Stomach (tissue), 9 donors: Measurements from ENCODE around the gene SPON2. TPM values are rescaled to one million over a fixed set of nuclear protein-coding genes. Genes with fewer than 3 reads are reported as not detected.

Experiments
- DNase-seq, 2 donors: peaks; one replicate each; pipeline versions ENCODE4 v3.0.0 to v3.0.0-alpha.2; 2013 to 2019
- H3K27ac ChIP-seq, 5 donors: fragments of 200-600 bp in 4 of 5; sonication (generic) in 4 of 5; one replicate each; pipeline ENCODE4 v1.5.1; 2013 to 2019; ENCODE audit warnings: mild to moderate bottlenecking in 1 of 5, moderate library complexity in 1 of 5
- H3K27me3 ChIP-seq, 3 donors: fragments of 200-600 bp; sonication (generic); one replicate each; pipeline ENCODE4 v1.5.1; 2017 to 2019; ENCODE audit warnings: mixed run types in 1 of 3
- H3K36me3 ChIP-seq, 4 donors: fragments of 200-600 bp; sonication (generic); 1 replicate in 3 of 4; 2 replicates in 1 of 4; pipeline ENCODE4 v1.5.1; 2016 to 2019
- H3K4me1 ChIP-seq, 4 donors: fragments of 200-600 bp; sonication (generic); one replicate each; pipeline ENCODE4 v1.5.1; 2016 to 2019
- H3K4me3 ChIP-seq, 4 donors: fragments of 200-600 bp; sonication (generic) in 3 of 4; one replicate each; pipeline ENCODE4 v1.5.1; 2016 to 2019; ENCODE audit warnings: mild to moderate bottlenecking in 1 of 4
- H3K9me3 ChIP-seq, 4 donors: fragments of 200-600 bp; sonication (generic); one replicate each; pipeline ENCODE4 v1.5.1; 2016 to 2019
- CTCF ChIP-seq, 7 experiments: fragments of 450-650 bp in 4 of 7; fragments of 200-600 bp in 3 of 7; sonication (generic) in 3 of 7; IDR thresholded peaks; one replicate each; pipeline ENCODE4 v1.5.1; 2016 to 2019; ENCODE audit warnings: antibody characterized with exemption in 7 of 7, control low read depth in 2 of 7, mild to moderate bottlenecking in 1 of 7
- EP300 ChIP-seq: sonication (generic); formaldehyde crosslinking; IDR thresholded peaks from one replicate; pipeline ENCODE4 v1.6.1; 2017; ENCODE audit warnings: antibody characterized with exemption
- POLR2A ChIP-seq, 4 donors: fragments of 450-650 bp; IDR thresholded peaks; one replicate each; pipeline ENCODE4 v1.6.1; 2016; ENCODE audit warnings: antibody characterized with exemption in 4 of 4, control low read depth in 2 of 4, mild to moderate bottlenecking in 1 of 4, moderate library complexity in 1 of 4
- POLR2AphosphoS5 ChIP-seq, 3 donors: sonication (generic); formaldehyde crosslinking; IDR thresholded peaks; one replicate each; pipeline ENCODE4 v1.6.1; 2016; ENCODE audit warnings: antibody characterized with exemption in 3 of 3
- WGBS, 5 donors: extraction: QIAGEN DNeasy Blood & Tissue Kit in 3 of 5; methylation state at CpG; one replicate each; pipeline versions ENCODE4 v1.1.5 to v1.1.7; 2013 to 2018; 5-methylcytosine and 5-hydroxymethylcytosine counted together
- intact Hi-C: fragments of 100-400 bp; cut with DNase I; formaldehyde crosslinking; loops from one replicate; pipeline ENCODE4 v1.15.1; 2023; ENCODE audit warnings: low total_unique reads
- polyA plus RNA-seq, 3 donors: library from polyadenylated mRNA; stranded (reverse); fragments of 200-250 nt; gene quantifications; one replicate each; pipeline ENCODE4 v1.2.3, GENCODE V29; 2013
- total RNA-seq, 5 donors: library from RNA; depleted of rRNA; stranded (reverse); fragments of >200 nt; gene quantifications; one replicate each; pipeline versions ENCODE4 v1.1.0 to v1.2.3, GENCODE V29; 2014 to 2016
- donor health status: healthy with polysubstance abuse.
- donor health status: Bipolar disorder and iron deficiency.
- donor health status: healthy.

SPON2 gene
- total and polyA plus RNA-seq, 8 donors, result 12.8 to 224 (median 47.6) TPM

- peak overlapping the region in 2 of 5 donors; percentile 59 to 62 for H3K27ac ChIP-seq
- no peaks in the 10 kb centered on the region for H3K27me3 ChIP-seq
- intact Hi-C loops, result no loop called here
- TF ChIP-seq EP300, result no peak
- no peak for DNase-seq
- no peak overlapping the region for H3K4me3 ChIP-seq
- H3K9me3 ChIP-seq, result no peaks in the 10 kb centered on the region
- peaks cover 41 to 84% (median 80%) of the 10 kb centered on the region in 4 donors for H3K36me3 ChIP-seq
- H3K4me1 ChIP-seq, result peaks cover 43 to 93% (median 69%) of the 10 kb centered on the region in 4 donors
- WGBS, 5 donors, result 92 to 97% (median 94%) methylated on average over 12 to 20 of the region's 20 CpGs
Observed at GRCh38 chr4:1213336-1213995, 41.1 kb upstream of the SPON2 start.

GRCh38 chr4:1212546-1213335 is 40.4 kb upstream of the SPON2 start:
- intact Hi-C loops, result no loop called here
- TF ChIP-seq POLR2AphosphoS5 (IDR thresholded peaks at IDR 0.05) (no peak), CTCF (IDR thresholded peaks at IDR 0.05) (no peak), POLR2A (IDR thresholded peaks at IDR 0.05) (no peak), EP300 (no peak)
- peak overlapping the region in 3 of 5 donors; percentile 35 to 81 (median 59) for H3K27ac ChIP-seq
- H3K27me3 ChIP-seq, result no peaks in the 10 kb centered on the region
- H3K9me3 ChIP-seq, result no peaks in the 10 kb centered on the region
- peaks cover 41 to 77% (median 73%) of the 10 kb centered on the region in 4 donors for H3K36me3 ChIP-seq
- 83 to 88% (median 87%) methylated on average over 6 to 20 of the region's 20 CpGs for WGBS, 5 donors
- H3K4me1 ChIP-seq, result peaks cover 50 to 97% (median 73%) of the 10 kb centered on the region in 4 donors
- H3K4me3 ChIP-seq, result no peak overlapping the region
- DNase-seq, result no peak

GRCh38 chr4:1211891-1212545 is 39.6 kb upstream of the SPON2 start:
- WGBS, 5 donors, result 32 to 68% (median 61%) methylated on average over 18 to 34 of the region's 34 CpGs
- H3K27me3 ChIP-seq, result no peaks in the 10 kb centered on the region
- TF ChIP-seq POLR2AphosphoS5 (IDR thresholded peaks at IDR 0.05), result no peak
- H3K27ac ChIP-seq, result peak overlapping the region in 4 of 5 donors; percentile 9 to 81 (median 47)
- DNase-seq, result no peak
- H3K9me3 ChIP-seq, result no peaks in the 10 kb centered on the region
- intact Hi-C loops, result no loop called here
- H3K4me3 ChIP-seq, result no peak overlapping the region
- H3K4me1 ChIP-seq, result peaks cover 48 to 97% (median 72%) of the 10 kb centered on the region in 4 donors
- H3K36me3 ChIP-seq, result peaks cover 41 to 70% (median 65%) of the 10 kb centered on the region in 4 donors

- Histone ChIP-seq H3K27ac (peak overlapping the region in 3 of 5 donors; percentile 59 to 81 (median 70)), H3K36me3 (peaks cover 41 to 63% (median 59%) of the 10 kb centered on the region in 4 donors), H3K4me1 (peaks cover 43 to 97% (median 67%) of the 10 kb centered on the region in 4 donors), H3K27me3 (no peaks in the 10 kb centered on the region), H3K4me3 (no peak overlapping the region), H3K9me3 (no peaks in the 10 kb centered on the region)
- TF ChIP-seq CTCF (IDR thresholded peaks at IDR 0.05) (no peak), POLR2A (IDR thresholded peaks at IDR 0.05) (no peak), POLR2AphosphoS5 (IDR thresholded peaks at IDR 0.05) (no peak), EP300 (no peak)
- DNase-seq, result no peak
- 78 to 91% (median 88%) methylated on average over 13 of the region's 13 CpGs for WGBS, 5 donors
- intact Hi-C loops, result no loop called here
Observed at GRCh38 chr4:1211371-1211770, 39.0 kb upstream of the SPON2 start.

- Histone ChIP-seq H3K9me3 (no peaks in the 10 kb centered on the region), H3K27ac (peak overlapping the region in 3 of 5 donors; percentile 59 to 81 (median 70)), H3K36me3 (peaks cover 38 to 59% (median 55%) of the 10 kb centered on the region in 4 donors), H3K4me3 (no peak overlapping the region), H3K4me1 (peaks cover 43 to 97% (median 65%) of the 10 kb centered on the region in 4 donors), H3K27me3 (no peaks in the 10 kb centered on the region)
- intact Hi-C loops, result no loop called here
- 70 to 78% (median 75%) methylated on average over 8 to 10 of the region's 10 CpGs for whole genome bisulfite sequencing, 5 donors
- TF ChIP-seq POLR2A (IDR thresholded peaks at IDR 0.05), result no peak
- TF ChIP-seq EP300, result no peak
- TF ChIP-seq CTCF (IDR thresholded peaks at IDR 0.05), result no peak
- no peak for TF ChIP-seq POLR2AphosphoS5 (IDR thresholded peaks at IDR 0.05)
- DNase-seq, result no peak
Observed at GRCh38 chr4:1210971-1211370, 38.6 kb upstream of the SPON2 start.
